H1 (cell line): ENCODE results near the gene GPR35. TPM values are rescaled to one million over a fixed set of nuclear protein-coding genes. Genes with fewer than 3 reads are reported as not detected.

Source experiments
- BRCA1 ChIP-seq: IDR thresholded peaks from 2 replicates; pipeline ENCODE4 v1.6.1; 2012; ENCODE audit warnings: low read depth, low read length, improper control_type of control experiment
- CHD7 ChIP-seq: fragments of 300-600 bp; sonication (generic); IDR thresholded peaks from 2 replicates; pipeline ENCODE4 v1.7.1; 2012; ENCODE audit warnings: low read length, moderate library complexity, mild to moderate bottlenecking, inconsistent platforms; ENCODE audit not compliant: insufficient replicate concordance
- CTCF ChIP-seq, 3 experiments: IDR thresholded peaks; 1 replicate in 2 of 3; 2 replicates in 1 of 3; pipeline versions ENCODE4 v1.5.1 to v1.6.1; 2011; ENCODE audit warnings: low read length in 3 of 3, mild to moderate bottlenecking in 3 of 3, inconsistent platforms in 2 of 3, low read depth in 1 of 3, moderate library complexity in 1 of 3; ENCODE audit not compliant: insufficient read depth in 1 of 3; ENCODE audit errors: control extremely low read depth in 1 of 3
- EZH2 ChIP-seq: fragments of 200-600 bp; sonication (generic); IDR thresholded peaks from 2 replicates; pipeline ENCODE4 v1.7.1; 2012; ENCODE audit warnings: low read depth, mild to moderate bottlenecking, moderate library complexity, low read length, inconsistent platforms; ENCODE audit not compliant: severe bottlenecking
- RNF2 ChIP-seq: fragments of 200-900, 300-1000 bp; sonication (generic); IDR thresholded peaks from 2 replicates; pipeline ENCODE4 v1.7.1; 2016; ENCODE audit warnings: borderline replicate concordance, low read depth, mild to moderate bottlenecking, antibody characterized with exemption, low read length; ENCODE audit not compliant: poor library complexity, severe bottlenecking; ENCODE audit errors: missing control alignments
- TAF1 ChIP-seq: IDR thresholded peaks from 2 replicates; pipeline ENCODE4 v1.6.1; 2011; ENCODE audit warnings: mild to moderate bottlenecking, low read depth, low read length
- TBP ChIP-seq: IDR thresholded peaks from 2 replicates; pipeline ENCODE4 v1.6.1; 2011; ENCODE audit warnings: low read depth, low read length, improper control_type of control experiment
- TEAD4 ChIP-seq: IDR thresholded peaks from 2 replicates; pipeline ENCODE4 v1.6.1; 2012; ENCODE audit warnings: low read depth, low read length, inconsistent platforms, mixed read lengths
- polyA plus RNA-seq, 7 experiments: library from polyadenylated mRNA; depleted of rRNA in 3 of 7; stranded (reverse) in 5 of 7; unstranded in 2 of 7; fragments of >200 nt in 5 of 7; fragments of 200-250 nt in 2 of 7; gene quantifications; 1 replicate in 5 of 7; 2 replicates in 1 of 7; 4 replicates in 1 of 7; pipeline versions ENCODE4 v1.2.1 to v1.2.3, GENCODE V29; 2011 to 2013; ENCODE audit warnings: missing spikeins in 2 of 7, mixed read lengths in 2 of 7
- total RNA-seq: library from RNA; stranded (reverse); fragmentation: NEBNext Ultra II Directional; extraction: Animal tissue kit (Norgen Biotek cat#: 25700); gene quantifications from 2 replicates; pipeline ENCODE4 v1.2.1, GENCODE V29; 2021

Gene GPR35
- total and polyA plus RNA-seq, 2 of the 8 experiments (the other 6 are each of a cell fraction or from before 2014, with no cell fraction given), result 0.47 TPM; not detected in 1

- TF ChIP-seq CHD7 (no peak), TEAD4 (no peak), BRCA1 (no peak), CTCF (IDR thresholded peaks at IDR 0.05; ENCODE audit: control extremely low read depth in 1 of 3, insufficient read depth in 1 of 3, low read depth in 1 of 3, low read length in 3 of 3) (no peak), TAF1 (no peak), RNF2 (no peak), EZH2 (no peak), TBP (no peak)
Observed at GRCh38 chr2:240598311-240598911, 26.9 kb upstream of the GPR35 start (continued).
